ENCODE data around the gene GRM8. TPM values are rescaled to one million over a fixed set of nuclear protein-coding genes. Genes with fewer than 3 reads are reported as not detected.

The GRM8 gene
- total RNA-seq, 1 experiment from 2014 or later: 0.80 TPM

- POLR2A ChIA-PET (ENCODE audit: low non-redundant PET): interaction anchor here (0.6 kb wide), 1 partner anchor 792 kb away, joined by 3 read pairs; no protein-coding TSS in a partner anchor
- intact Hi-C loops (cut with micrococcal nuclease; ENCODE audit: unreplicated experiment): no loop called here
- Histone ChIP-seq H3K4me1 (ENCODE audit: insufficient read depth, low read length, poor library complexity, severe bottlenecking) (no peaks in the 10 kb centered on the region), H3K27me3 (replicated peaks; ENCODE audit: insufficient read depth, low read depth, low read length, poor library complexity) (no peaks in the 10 kb centered on the region), H3K36me3 (ENCODE audit: insufficient read depth, low read length, poor library complexity, severe bottlenecking) (no peaks in the 10 kb centered on the region), H3K4me3 (ENCODE audit: low read depth, low read length, poor library complexity, severe bottlenecking) (no peak overlapping the region), H3K27ac (ENCODE audit: low read depth, low read length, poor library complexity, severe bottlenecking) (no peak overlapping the region), H3K9me3 (ENCODE audit: low read depth, low read length, poor library complexity, severe bottlenecking) (no peaks in the 10 kb centered on the region)
- BruUV-seq (replicated peaks): no TSS peak
- TF ChIP-seq EZH2 (IDR thresholded peaks at IDR 0.05; ENCODE audit: borderline replicate concordance, low read depth, low read length, poor library complexity, severe bottlenecking) (no peak), CTCF (conservative IDR thresholded peaks at IDR 0.05; ENCODE audit: low read depth, low read length) (no peak)
- CTCF ChIA-PET: no interaction called here
- no peak for DNase-seq (ENCODE audit: low spot score)
Observed at GRCh38 chr7:127194571-127194970, 58.2 kb downstream of the GRM8 start.

- intact Hi-C loops (cut with micrococcal nuclease; ENCODE audit: unreplicated experiment): no loop called here
- H3K4me1 ChIP-seq (ENCODE audit: insufficient read depth, low read length, poor library complexity, severe bottlenecking): no peaks in the 10 kb centered on the region
- no peak for TF ChIP-seq CTCF (conservative IDR thresholded peaks at IDR 0.05; ENCODE audit: low read depth, low read length)
- TF ChIP-seq EZH2 (IDR thresholded peaks at IDR 0.05; ENCODE audit: borderline replicate concordance, low read depth, low read length, poor library complexity, severe bottlenecking): no peak
- no TSS peak for BruUV-seq (replicated peaks)
- no peaks in the 10 kb centered on the region for H3K9me3 ChIP-seq (ENCODE audit: low read depth, low read length, poor library complexity, severe bottlenecking)
- DNase-seq (ENCODE audit: low spot score): no peak
- no peaks in the 10 kb centered on the region for H3K36me3 ChIP-seq (ENCODE audit: insufficient read depth, low read length, poor library complexity, severe bottlenecking)
- ChIA-PET POLR2A (ENCODE audit: low non-redundant PET) (no interaction called here), CTCF (no interaction called here)
- no peak overlapping the region for H3K27ac ChIP-seq (ENCODE audit: low read depth, low read length, poor library complexity, severe bottlenecking)
- no peaks in the 10 kb centered on the region for H3K27me3 ChIP-seq (replicated peaks; ENCODE audit: insufficient read depth, low read depth, low read length, poor library complexity)
- H3K4me3 ChIP-seq (ENCODE audit: low read depth, low read length, poor library complexity, severe bottlenecking): no peak overlapping the region
Observed at GRCh38 chr7:127189886-127190285, 62.9 kb downstream of the GRM8 start.

- H3K4me3 ChIP-seq (ENCODE audit: low read depth, low read length, poor library complexity, severe bottlenecking): no peak overlapping the region
- H3K4me1 ChIP-seq (ENCODE audit: insufficient read depth, low read length, poor library complexity, severe bottlenecking): no peaks in the 10 kb centered on the region
- BruUV-seq (replicated peaks): no TSS peak
- H3K27ac ChIP-seq (ENCODE audit: low read depth, low read length, poor library complexity, severe bottlenecking): no peak overlapping the region
- no peaks in the 10 kb centered on the region for H3K9me3 ChIP-seq (ENCODE audit: low read depth, low read length, poor library complexity, severe bottlenecking)
- H3K36me3 ChIP-seq (ENCODE audit: insufficient read depth, low read length, poor library complexity, severe bottlenecking): no peaks in the 10 kb centered on the region
- no peak for DNase-seq (ENCODE audit: low spot score)
- TF ChIP-seq CTCF (conservative IDR thresholded peaks at IDR 0.05; ENCODE audit: low read depth, low read length) (no peak), EZH2 (IDR thresholded peaks at IDR 0.05; ENCODE audit: borderline replicate concordance, low read depth, low read length, poor library complexity, severe bottlenecking) (no peak)
- CTCF ChIA-PET: no interaction called here
- intact Hi-C loops (cut with micrococcal nuclease; ENCODE audit: unreplicated experiment): no loop called here
- POLR2A ChIA-PET (ENCODE audit: low non-redundant PET): no interaction called here
- H3K27me3 ChIP-seq (replicated peaks; ENCODE audit: insufficient read depth, low read depth, low read length, poor library complexity): no peaks in the 10 kb centered on the region
Observed at GRCh38 chr7:127189074-127189473, 63.7 kb downstream of the GRM8 start.
